GM21529 (cell line): ENCODE results near the gene CCR5AS.

Source experiments
- ATAC-seq: cut with Tn5 transposase; IDR thresholded peaks from one replicate; pipeline ENCODE4 v1.9.1; 2021; ENCODE audit not compliant: unreplicated experiment

Gene CCR5AS

GRCh38 chr3:46318207-46318927 lies 88.5 kb downstream of the CCR5AS start:
- ATAC-seq: no peak

- no peak for ATAC-seq
Observed at GRCh38 chr3:46316206-46316605, 90.7 kb downstream of the CCR5AS start.

GRCh38 chr3:46314517-46314916 lies 92.3 kb downstream of the CCR5AS start:
- ATAC-seq: no peak
